ENCODE measurements around the gene CLDN18.

- no peak for TF ChIP-seq POLR2A (IDR thresholded peaks at IDR 0.05; ENCODE audit: borderline replicate concordance, extremely low read depth, insufficient read depth, insufficient read length)
- no peak for TF ChIP-seq EZH2 (IDR thresholded peaks at IDR 0.05)
- TF ChIP-seq CTCF (IDR thresholded peaks at IDR 0.05 in 2 of 3, conservative IDR thresholded peaks at IDR 0.05 in 1 of 3; ENCODE audit: borderline replicate concordance in 1 of 3, insufficient read depth in 1 of 3, low read depth in 2 of 3, low read length in 2 of 3): no peak
- TF ChIP-seq POLR2AphosphoS5 (IDR thresholded peaks at IDR 0.05; ENCODE audit: low read depth, low read length): no peak
- TF ChIP-seq REST (IDR thresholded peaks at IDR 0.05; ENCODE audit: low read depth): no peak
- no peak for TF ChIP-seq ZFX (IDR thresholded peaks at IDR 0.05)
- no peak for TF ChIP-seq ATF3 (IDR thresholded peaks at IDR 0.05)
- no peak for TF ChIP-seq FOSL1 (IDR thresholded peaks at IDR 0.05; ENCODE audit: low read depth)
- no peak for TF ChIP-seq YY1 (IDR thresholded peaks at IDR 0.05; ENCODE audit: extremely low read depth, insufficient replicate concordance, low read depth, low read length)
Measured at GRCh38 chr3:137988152-137988551, 21.8 kb upstream of the CLDN18 start.

Data from HCT116 (cell line).